OCI-M2 (cell line): ENCODE data around the gene LMNTD2.
"Not testable (repeated sequence)": the region's sequence is repeated elsewhere in the genome, so short reads cannot be mapped to it uniquely, and the experiment has no call there.

Experiments
- DNase-seq: peaks from one replicate; lab custom pipeline; 2025; ENCODE audit not compliant: unreplicated experiment; lab: John Stamatoyannopoulos, UW

LMNTD2 gene

DNA sequence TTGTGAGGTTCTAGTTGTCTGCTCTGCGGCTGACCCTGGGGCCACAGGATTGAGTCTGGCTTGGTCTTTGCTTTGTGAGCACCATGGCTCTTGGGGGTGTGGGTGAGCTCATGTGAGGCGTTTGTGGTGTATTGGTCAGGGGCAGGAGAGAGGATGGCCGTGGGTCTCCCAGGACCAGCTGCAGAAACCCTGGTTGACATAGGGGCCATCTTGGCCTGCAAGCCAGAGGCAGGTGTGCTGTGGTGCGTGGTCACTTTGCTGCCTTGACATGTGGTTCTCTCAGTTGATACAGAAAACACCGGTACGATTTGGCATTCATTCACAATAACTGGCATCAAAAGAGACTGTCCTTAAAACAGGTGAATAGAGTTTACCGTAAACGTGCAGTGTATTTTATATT lies 27.0 kb upstream of the LMNTD2 start:
- no peak for DNase-seq

DNA sequence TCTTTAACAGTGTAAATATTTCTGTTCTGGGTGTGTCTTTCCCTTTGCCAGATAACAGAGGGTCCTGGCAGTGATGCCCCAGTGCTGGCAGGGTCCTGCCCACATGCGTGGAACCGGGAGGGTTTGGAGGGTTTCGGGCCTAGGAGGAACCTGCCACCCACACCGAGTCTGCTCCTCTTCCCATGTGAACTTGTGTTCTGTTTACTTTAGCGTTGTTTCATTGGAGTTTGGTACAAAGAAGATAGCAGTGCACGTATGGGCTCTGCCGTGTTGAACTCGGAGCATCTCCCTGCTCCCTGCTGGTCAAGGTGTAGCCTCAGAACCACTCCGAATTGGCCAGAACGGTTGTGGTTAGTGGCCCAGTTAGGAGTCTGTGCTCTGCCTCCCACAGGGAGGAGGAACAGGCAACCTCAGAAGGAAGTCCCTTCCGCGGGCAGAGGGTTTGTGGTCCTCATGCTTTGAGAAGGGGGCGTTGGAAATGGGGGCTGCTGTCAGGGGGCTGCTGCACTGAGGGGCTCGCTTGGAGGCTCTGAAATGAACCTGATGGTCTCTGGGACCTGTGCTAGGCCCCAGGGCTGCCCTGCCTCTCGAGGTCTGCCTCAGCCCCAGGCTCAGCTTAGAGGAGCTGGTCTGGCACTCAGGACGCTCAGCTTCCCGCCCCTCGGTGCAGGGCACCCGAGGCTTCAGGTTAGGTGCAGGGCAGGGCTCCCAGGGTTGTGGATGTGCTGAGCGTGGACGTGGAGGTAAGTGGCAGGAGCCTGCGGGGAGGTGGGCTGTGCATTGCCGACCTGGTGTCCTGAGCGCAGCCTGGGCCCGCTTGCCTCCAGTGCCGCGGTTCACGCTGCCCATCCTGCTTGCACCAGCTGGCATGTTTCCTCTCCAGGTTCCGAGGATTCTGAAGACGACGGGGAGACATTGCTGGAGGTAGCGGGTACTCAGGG lies 26.1 kb upstream of the LMNTD2 start:
- no peak for DNase-seq

DNA sequence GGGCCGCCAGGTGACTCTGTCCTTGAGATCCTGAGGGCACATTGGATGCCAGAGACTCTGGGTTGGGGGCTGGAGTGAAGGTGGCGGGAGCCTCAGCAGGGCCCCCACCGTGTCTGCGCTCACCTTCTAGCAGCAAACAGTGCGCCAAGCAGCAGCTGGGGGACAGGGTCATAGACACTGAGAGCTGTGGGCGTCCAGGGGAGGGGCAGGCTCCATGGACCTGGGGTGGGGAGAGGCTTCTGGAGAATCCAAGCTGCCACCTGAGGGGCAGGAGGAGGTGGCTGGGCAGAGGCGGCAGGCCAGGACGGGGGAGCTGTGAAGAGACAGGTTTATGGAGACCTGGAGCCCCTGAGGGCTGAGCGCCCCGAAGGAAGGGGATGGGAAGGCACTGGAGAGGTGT lies 23.7 kb upstream of the LMNTD2 start:
- DNase-seq = no peak

DNA sequence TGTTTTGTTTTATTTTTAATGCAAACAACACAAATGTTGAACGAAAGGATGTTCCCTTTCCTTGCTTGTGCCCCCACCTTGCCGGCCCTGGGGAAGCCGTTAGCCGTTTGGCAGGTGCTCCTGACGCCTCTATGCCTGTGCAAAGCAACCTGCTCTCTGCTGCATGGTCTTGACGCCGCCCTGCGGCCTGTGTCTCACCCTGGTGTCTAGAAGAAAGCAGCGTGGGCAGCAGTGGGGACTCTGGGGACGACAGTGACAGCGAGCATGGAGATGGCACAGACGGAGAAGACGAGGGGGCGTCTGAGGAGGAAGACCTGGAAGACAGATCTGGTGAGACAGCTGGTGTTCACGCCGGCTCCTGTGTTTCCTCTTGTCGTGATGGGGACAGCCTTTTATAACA lies 21.2 kb upstream of the LMNTD2 start:
- no peak for DNase-seq

DNA sequence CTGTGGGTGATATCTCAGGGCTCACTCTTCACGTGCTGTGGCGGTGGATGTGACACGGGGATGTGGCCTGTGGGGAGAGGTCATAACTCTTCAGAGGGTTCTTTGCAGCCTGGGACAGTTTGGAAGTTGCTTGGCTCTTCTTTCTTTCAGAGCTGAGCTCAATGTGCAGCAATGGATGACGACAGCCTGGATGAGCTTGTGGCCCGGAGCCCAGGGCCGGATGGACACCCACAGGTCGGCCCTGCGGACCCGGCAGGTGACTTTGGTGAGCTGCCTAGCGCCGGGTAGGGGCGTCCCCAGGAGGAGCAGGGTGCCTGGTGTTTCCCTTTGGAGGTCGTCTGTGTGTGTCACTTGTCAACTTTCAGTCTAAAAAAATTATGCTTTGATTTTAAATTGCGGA lies 20.8 kb upstream of the LMNTD2 start:
- no peak for DNase-seq

DNA sequence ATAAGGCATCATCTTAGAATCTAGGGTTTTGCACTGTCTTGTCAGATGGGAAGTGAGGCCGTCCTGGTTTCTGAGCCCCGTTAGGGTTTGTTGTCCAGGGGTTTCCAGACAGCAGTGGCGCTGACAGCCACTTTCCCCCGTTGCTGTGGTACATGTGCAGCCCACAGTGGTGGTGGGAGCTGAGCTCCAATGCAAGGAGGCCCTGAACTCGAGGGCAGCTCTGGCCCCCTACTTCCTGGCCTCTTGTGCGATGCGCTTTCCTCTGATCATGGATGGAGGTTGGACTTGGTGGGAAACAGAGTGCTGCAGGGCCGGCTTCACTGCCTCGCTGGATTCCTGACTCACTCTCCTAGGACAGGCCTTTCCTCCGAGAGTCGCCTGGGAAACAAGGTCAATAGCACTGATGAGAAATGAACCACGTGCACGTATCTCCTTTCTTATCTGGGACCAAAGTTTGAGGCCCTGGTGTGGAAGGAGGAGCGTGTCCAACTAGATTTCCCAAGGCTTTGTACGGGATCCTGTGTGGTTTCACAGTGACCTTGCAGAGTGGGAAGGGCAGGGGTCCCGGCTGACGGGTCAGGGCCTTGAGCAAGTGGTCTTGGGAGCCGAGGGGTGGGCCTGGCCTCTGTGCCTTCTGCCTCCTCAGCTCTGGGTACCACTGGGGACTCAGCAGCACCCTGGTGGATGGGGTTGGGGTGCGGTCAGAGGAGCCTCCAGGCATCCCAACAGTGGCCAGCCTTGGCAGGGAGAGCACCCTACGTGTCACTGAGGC lies 19.5 kb upstream of the LMNTD2 start:
- no peak for DNase-seq

DNA sequence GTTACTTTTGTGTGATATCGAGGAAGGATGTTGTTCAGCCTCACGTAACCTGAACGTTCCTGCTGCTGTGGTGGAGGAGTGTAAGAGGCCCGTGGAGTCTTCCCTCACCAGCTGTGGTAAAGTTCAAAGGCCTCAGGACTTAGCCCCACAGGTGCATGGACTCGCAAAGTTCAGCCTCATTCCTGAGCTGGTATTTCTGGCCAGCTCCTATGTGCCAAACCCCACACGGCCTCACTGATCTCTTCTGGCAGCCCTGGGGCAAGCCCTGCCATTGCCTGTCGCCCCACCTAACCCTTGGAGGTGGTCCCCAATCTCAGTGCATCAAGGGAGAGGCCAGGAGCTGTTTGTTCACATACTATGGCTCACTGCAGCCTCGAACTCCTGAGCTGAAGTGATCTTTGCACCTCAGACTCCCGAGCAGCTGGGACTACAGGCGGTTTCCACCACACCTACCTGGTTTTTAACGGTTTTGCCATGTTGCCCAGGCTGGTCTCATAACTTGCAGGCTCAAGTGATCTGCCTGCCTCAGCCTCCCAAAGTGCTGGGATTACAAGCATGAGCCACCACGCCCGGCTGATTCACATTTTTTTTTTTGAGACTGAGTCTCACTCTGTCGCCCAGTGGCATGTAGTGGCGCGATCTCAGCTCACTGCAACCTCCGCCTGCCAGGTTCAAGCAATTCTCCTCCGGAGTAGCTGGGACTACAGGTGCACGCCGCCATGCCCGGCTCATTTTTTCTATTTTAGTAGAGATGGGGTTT lies 17.9 kb upstream of the LMNTD2 start:
- no peak for DNase-seq

DNA sequence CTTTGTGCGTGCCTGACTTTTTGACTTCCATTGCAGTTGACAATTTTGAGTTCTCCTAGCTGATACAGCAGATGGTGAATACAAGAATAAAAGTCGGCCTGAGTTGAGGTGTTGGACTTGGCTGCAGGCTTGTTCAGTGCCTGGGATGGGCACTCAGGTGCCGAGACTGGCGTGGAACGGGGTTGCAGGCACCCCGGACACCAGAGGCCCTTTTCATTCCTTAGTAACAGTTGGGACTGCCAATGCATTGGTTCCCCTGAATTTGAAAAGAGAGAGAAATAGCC lies 17.0 kb upstream of the LMNTD2 start:
- no peak for DNase-seq

DNA sequence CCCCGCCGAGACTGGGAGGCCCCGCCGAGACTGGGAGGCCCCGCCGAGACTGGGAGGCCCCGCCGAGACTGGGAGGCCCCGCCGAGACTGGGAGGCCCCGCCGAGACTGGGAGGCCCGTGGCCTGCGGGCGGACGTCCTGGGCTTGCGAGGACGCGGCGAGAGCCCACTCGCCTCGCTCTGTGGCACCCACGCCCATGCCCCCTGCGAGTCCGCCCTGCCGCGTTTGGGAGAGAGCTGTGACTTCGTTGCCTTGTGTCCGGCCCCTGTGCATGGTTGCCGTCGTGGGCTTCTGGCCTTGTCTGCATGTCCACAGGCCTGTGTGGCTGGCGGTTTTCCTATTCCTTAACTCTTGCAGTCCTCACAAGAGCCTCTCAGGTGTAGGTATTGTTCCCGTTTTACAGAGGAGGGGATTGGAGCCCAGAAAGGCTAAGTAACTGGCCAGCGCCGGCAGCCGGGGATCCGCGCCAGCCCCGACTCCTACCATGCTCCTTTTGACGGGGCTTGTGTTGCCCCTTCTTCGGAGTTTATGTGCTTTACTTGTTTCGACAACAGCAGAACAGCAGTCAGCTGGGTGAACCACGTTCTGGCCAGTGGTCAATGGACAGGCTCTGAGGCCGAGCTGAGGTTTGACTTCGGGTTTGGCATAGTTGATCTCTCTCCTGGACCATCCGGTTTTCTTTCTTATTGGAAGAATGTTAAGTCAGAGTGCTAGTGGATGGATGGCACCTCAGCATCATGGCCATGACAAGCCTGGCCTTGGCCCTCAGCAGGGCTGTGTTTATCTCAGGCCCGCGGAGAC lies 16.5 kb upstream of the LMNTD2 start:
- DNase-seq = no peak

DNA sequence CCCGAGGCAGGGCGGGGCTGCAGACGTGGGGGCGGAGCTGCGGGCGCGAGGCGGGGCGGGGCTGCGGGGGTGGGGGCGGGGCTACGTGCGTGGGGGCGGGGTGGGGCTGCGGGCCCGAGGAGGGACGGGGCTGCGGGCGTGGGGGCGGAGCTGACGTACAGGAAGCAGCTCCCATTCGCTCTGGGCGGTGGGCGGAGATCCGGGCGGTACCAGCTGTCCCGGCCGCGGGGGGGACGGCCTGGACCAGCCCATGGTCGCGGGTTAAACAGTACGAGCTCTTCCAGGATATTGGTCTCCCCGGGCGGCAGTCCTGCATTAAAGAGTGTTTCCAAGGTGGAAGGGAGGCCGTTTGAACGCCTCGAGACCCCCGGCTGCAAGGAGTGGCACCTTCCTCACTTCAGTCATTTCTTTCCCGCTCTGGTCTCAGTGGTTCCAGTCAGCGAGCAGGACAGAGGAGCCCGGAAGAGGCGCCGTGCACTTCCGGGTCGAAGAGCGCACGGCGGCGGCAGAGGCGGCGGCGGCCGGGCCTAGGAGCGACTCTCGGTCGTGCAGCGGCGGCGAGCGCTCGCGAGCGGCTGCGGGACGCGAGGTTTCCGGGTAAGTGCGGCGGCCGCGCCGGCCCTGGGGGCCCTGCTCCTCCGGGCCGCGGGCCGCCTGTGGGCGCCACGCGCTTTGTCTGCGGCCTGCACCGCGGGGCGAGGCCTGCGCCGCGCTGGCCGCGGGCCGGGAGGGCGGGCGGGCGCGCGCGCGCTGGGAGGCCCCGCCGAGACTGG lies 15.6 kb upstream of the LMNTD2 start, which contains the start of gene PHRF1:
TSS of gene PHRF1 (plus strand) at position 475 of the 773 bp plus-strand sequence. CDS start 5,043 bp downstream, outside the sequence.
- peak; percentile 45 for DNase-seq

DNA sequence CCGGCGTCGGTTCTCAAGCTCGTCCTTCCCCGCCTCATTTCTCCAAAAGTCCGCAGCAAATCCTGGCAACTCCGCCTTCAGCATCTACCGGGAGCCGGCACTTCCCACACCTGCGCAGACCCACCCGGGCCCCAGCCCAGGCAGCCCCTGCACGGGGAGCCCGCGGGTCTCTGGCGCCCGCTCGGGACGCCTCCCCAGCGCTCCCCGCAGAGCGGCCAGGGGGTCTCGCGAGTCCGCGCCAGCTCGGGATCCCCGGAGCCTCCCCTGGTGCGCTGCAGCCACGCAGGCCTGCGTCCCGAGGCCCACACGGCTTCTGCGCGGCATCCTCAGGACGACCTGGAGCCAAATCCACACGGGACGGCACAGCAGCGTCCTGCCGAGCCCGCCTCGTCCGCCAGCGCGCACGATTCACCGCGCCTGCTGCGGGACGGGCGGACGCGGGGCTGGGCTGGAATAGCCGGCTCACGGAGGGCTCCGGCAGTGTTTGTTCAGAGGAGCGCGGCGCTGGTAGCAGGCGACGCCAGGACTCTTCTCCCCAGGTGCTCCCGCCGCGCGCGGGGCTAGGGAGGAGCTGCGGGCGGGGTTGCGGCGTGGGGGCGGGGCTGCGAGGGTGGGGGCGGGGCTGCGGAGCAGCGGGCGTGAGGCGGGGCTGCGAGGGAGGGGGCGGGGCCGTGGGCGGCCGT lies 14.9 kb upstream of the LMNTD2 start:
- no peak for DNase-seq

DNA sequence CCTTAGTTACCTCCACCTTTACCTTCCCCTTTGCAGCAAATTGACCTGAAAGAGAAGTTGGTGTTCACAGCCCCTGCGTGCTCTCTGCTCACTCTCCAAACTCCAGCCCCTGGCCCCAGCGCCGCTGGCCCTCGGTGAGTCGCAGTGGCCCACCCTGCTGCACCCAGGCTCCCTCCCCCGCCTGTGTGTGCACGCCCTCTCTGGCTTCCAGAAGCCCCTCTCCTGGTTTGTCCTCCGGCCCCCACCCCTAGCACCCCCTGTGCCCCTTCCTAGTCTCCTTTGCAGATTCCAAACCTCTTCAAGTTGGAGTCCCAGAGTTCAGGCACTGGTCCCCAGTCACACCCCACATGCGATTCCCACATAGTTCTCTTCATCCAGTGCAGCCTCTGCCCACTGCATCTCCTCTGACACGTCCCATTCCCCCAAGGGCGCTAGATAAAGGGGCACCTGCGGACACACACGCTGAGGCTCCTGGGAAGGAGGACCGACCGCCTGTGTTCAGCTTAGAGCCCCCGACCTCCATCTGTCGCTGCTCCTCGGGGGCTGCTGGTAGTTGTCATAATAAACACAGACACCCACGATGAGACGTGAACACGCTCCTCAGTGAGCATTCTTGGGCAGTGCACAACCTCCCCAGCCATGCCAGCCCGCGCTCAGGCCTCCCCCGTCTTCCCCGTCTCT lies 14.2 kb upstream of the LMNTD2 start:
- no peak for DNase-seq

DNA sequence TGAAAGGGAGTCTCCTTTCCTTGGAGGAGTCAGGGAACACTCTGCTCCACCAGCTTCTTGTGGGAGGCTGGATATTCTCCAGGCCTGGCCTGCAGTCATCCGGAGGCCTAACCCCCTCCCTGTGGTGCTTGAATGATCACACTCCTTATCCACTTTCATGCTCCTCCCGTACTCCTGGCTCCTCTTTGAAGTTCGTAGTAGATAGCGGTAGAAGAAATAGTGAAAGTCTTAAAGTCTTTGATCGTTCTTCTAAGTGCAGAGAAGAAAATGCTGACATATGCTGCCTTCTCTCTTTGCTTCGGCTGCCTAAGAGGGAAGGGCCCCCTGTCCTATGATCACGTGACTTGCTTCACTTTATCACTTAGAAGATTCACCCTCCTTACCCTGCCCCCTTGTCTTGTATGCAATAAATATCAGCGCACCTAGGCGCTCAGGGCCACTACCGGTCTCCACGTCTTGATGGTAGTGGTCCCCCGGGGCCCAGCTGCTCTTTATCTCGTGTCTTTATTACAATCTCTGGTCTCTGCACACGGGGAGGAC lies 13.6 kb upstream of the LMNTD2 start:
- DNase-seq = not testable (repeated sequence)

DNA sequence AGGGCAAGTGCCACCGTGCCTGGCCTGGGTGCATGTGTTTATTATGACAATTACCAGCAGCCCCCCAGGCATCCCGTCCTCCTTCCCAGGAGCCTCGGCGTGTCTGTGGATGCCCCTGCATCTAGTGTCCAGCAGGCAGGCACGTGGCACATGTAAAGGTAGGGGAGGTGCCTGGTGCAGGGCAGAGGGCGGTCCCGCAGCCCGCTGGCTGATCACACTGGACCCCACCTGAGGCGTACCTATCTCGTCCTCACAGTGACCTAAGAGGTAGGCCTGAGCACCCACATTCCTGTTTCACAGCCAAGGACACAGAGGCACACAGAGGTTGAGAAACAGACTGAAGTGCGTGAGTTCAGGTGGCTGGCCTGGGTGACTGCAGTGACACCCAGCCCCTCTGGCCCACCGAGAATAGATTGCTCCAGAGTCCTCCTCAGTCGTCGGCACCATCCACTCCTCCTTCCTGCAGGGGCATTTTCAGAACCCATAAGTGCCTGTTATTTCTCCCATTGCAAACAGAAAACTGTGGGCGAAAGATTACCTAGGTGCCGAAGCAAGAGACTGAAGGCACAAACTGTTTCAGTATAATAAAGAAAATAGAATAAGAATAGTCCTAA lies 12.7 kb upstream of the LMNTD2 start:
- no peak for DNase-seq

DNA sequence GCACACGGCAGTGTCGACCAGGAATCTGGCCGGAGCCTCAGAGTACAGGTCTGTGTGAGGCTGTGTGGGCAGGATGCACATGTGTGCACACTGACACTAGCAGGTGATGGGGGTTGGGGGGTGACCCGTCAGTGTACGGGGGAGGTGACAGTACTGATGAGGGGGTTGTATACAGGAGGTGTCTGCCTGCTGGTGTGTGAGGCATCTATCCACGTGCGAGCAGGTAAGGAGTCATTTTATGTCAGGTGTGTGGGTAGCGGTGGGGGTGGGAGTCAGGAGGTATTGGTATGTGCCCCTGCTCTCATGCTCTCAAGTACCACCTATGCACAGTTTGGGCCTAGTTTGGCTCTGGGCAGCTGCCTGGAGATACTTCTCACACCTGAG lies 11.3 kb upstream of the LMNTD2 start:
- no peak for DNase-seq

DNA sequence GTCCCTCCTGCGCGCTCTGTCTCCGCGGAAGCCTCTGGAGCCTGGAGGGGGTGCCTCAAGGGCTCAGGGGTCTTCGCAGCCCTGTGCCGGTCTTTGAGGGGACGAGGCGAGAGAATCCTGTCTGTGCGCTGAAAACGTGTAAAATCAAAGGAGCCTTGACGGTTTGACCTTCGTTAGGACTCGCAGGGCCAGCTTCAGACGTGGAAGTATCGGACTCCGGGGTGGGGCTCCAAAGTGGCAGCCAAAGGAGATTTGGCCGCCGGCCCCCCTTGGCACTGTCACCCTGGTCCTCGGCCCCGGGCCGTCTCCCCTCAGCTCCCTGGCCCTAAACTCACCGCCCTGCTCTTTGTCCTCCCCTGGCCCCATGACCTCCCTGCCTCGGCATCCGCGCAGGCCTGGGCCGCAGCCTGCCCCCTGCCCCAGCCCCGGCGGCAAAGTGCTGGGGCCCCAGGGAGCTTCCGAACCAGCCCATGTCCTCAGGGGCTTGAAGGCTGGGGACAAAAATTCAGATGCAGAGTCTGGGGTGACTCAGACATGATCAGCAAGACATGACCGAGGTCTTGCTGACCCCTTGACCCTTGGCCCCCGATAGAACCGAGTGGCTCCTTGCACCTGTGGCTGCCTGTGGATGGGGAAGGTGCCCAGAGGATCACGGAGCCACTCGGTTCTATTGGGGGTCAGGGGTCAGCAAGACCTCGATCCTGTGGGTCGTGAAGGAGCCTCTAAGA lies 8.8 kb upstream of the LMNTD2 start:
- DNase-seq = no peak

DNA sequence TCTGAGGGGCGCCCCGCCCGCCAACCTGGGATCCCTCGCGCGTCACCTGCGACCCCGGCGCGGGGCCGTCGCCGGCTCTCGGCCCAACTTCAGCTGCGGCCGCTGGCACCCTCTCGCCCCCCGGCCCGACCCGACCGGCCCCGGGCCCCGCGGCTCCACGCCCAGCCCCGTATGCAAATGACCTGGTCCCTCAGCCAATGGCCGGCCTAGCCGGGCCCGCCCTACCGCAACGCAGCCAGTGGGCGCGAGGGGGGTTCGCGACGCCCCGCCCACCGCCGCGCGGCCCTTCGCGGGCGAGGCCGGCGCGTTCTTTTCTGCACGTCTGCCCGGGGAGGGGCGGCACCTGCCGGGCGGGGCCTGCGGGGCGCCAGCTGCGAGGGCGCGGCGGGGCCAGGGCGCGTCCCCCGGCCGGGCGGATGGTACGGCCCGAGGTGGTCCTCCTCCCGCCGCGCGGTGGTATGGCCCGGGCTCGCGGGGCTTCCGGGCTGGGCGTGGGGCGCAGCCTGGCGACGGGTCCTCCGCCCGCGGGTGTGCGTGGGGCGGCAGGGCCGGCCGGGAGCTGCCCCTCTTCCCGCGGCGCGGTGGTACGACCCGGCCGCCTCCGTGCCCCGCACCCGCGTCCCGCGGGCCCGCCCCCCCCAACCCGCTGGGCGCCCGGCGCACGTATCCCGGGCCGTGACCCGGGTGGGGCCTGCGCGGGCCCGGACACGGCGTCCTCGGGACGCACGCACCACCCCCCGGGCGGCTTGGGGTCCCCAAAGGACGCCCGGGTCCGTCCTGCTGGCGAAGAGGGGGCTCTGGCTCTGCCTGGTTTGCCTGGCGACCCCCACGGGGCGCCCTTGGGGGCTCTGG lies 8.0 kb upstream of the LMNTD2 start:
- DNase-seq = peak; percentile 28
